K562 (cell line): ENCODE measurements around the gene NFIB. TPM values are rescaled to one million over a fixed set of nuclear protein-coding genes. Genes with fewer than 3 reads are reported as not detected.

Experiments
- ATAC-seq: fragments of 200-7000 bp; cut with Tn5 transposase; 3 replicates; pipeline ENCODE4 v1.9.1; 2020; ENCODE audit warnings: moderate library complexity
- BruUV-seq: library from RNA; stranded (reverse); fragments of 400-500 nt; replicated peaks from 2 replicates; lab custom pipeline; 2021; lab: Mats Ljungman, UMichigan
- CTCF ChIA-PET: fragments of 300-600 bp; formaldehyde crosslinking; extraction: SDS; loops from one replicate; lab custom pipeline; 2021; ENCODE audit warnings: low intra/inter-chr PET ratio; lab: Yijun Ruan, JAX
- POLR2A ChIA-PET: fragments of 300-600, 350-650 bp; sonication (Branson Sonifier 250); formaldehyde crosslinking; extraction: SDS; loops from one replicate; lab custom pipeline; 2021; ENCODE audit warnings: antibody characterized with exemption, inconsistent platforms; lab: Yijun Ruan, JAX
- DNase-seq, 4 experiments: peaks; one replicate each; pipeline versions ENCODE4 v3.0.0 to v3.0.0-alpha.2; 2011 to 2018; ENCODE audit warnings: low spot score in 3 of 4, mixed read lengths in 3 of 4; ENCODE audit errors: extremely low read depth in 1 of 4
- FAIRE-seq: peaks from 2 replicates; lab custom pipeline; 2011; peaks lifted over from hg19 to GRCh38; lab: Jason Lieb, UNC
- H2AFZ ChIP-seq: 2 replicates; pipeline ENCODE4 v1.6.0; 2011; ENCODE audit warnings: low read depth, low read length, control low read depth, inconsistent platforms
- H3K27ac ChIP-seq: fragments of 200-600 bp; 3 replicates; pipeline ENCODE4 v1.8.0; 2011; ENCODE audit warnings: low read depth, mild to moderate bottlenecking, control low read depth, inconsistent platforms, low read length, moderate library complexity, mixed read lengths; ENCODE audit errors: extremely low read depth
- H3K27me3 ChIP-seq, 2 experiments: fragments of 300-600 bp in 1 of 2; 2 replicates in 1 of 2; 3 replicates in 1 of 2; pipeline versions ENCODE4 v1.6.0 to v1.8.0; 2011; ENCODE audit warnings: inconsistent platforms in 2 of 2, low read length in 2 of 2, mild to moderate bottlenecking in 1 of 2, mixed read lengths in 1 of 2, moderate library complexity in 1 of 2; ENCODE audit not compliant: control insufficient read depth in 2 of 2, insufficient read depth in 2 of 2
- H3K36me3 ChIP-seq: fragments of 300-600 bp; 3 replicates; pipeline ENCODE4 v1.8.0; 2011; ENCODE audit warnings: mild to moderate bottlenecking, low read length, inconsistent platforms; ENCODE audit not compliant: control insufficient read depth, insufficient read depth
- H3K4me1 ChIP-seq, 2 experiments: fragments of 200-600 bp in 1 of 2; replicated peaks in 1 of 2; 2 replicates in 1 of 2; 3 replicates in 1 of 2; pipeline versions ENCODE4 v1.5.1 to v1.8.0; 2011; ENCODE audit warnings: inconsistent platforms in 2 of 2, low read length in 2 of 2, mild to moderate bottlenecking in 1 of 2, mixed read lengths in 1 of 2, moderate library complexity in 1 of 2; ENCODE audit not compliant: control insufficient read depth in 2 of 2, insufficient read depth in 2 of 2
- H3K4me2 ChIP-seq: 2 replicates; pipeline ENCODE4 v1.6.1; 2011; ENCODE audit warnings: low read length, control low read depth, inconsistent platforms, mixed read lengths; ENCODE audit not compliant: insufficient read depth
- H3K4me3 ChIP-seq: fragments of 200-600 bp; sonication (generic), shearing (Covaris generic); 2 replicates; pipeline ENCODE4 v1.5.1; 2016; ENCODE audit warnings: control low read depth, inconsistent platforms
- H3K79me2 ChIP-seq: fragments of 200-600 bp; 3 replicates; pipeline ENCODE4 v1.8.0; 2011; ENCODE audit warnings: low read length, inconsistent platforms; ENCODE audit not compliant: control insufficient read depth, insufficient read depth
- H3K9ac ChIP-seq, 2 experiments: 2 replicates each; pipeline versions ENCODE4 v1.6.0 to v1.6.1; 2011; ENCODE audit warnings: low read depth in 2 of 2, low read length in 2 of 2, control low read depth in 1 of 2, inconsistent platforms in 1 of 2, mild to moderate bottlenecking in 1 of 2, mixed read lengths in 1 of 2; ENCODE audit not compliant: insufficient read depth in 1 of 2
- H3K9me1 ChIP-seq: one replicate; pipeline ENCODE4 v1.6.0; 2011; ENCODE audit warnings: inconsistent platforms, mild to moderate bottlenecking, low read length, moderate library complexity; ENCODE audit not compliant: control insufficient read depth, insufficient read depth
- H3K9me3 ChIP-seq: replicated peaks from 2 replicates; pipeline ENCODE4 v1.5.1; 2011; ENCODE audit warnings: low read depth, low read length, inconsistent platforms; ENCODE audit not compliant: control insufficient read depth, insufficient read depth
- H4K20me1 ChIP-seq: replicated peaks from 2 replicates; pipeline ENCODE4 v1.6.1; 2011; ENCODE audit warnings: low read length, inconsistent platforms, mixed read lengths; ENCODE audit not compliant: control insufficient read depth, insufficient read depth
- CREB1 ChIP-seq, 2 experiments: sonication (generic) in 1 of 2; formaldehyde crosslinking in 1 of 2; IDR thresholded peaks; 2 replicates each; pipeline versions ENCODE4 v1.6.1 to v1.8.0; 2012 to 2022; ENCODE audit warnings: inconsistent platforms in 1 of 2, mild to moderate bottlenecking in 1 of 2, missing genetic modification reagents in 1 of 2, moderate library complexity in 1 of 2
- DDX20 ChIP-seq: fragments of 450-650 bp; IDR thresholded peaks from 2 replicates; pipeline ENCODE4 v1.6.1; 2016; ENCODE audit warnings: missing genetic modification characterization, low read depth, mild to moderate bottlenecking, missing compliant biosample characterization, moderate library complexity
- DMBX1 ChIP-seq: fragments of 250-450 bp; sonication (Bioruptor Pico); IDR thresholded peaks from 2 replicates; pipeline ENCODE4 v1.8.0; 2022; ENCODE audit warnings: inconsistent platforms, mild to moderate bottlenecking, moderate library complexity, borderline replicate concordance
- E4F1 ChIP-seq: fragments of 250-450 bp; sonication (Bioruptor Pico); IDR thresholded peaks from 2 replicates; pipeline ENCODE4 v1.5.0; 2021; ENCODE audit warnings: mild to moderate bottlenecking, borderline replicate concordance
- EGR1 ChIP-seq: fragments of 450-650 bp; conservative IDR thresholded peaks from 2 replicates; pipeline ENCODE4 v1.6.1; 2017; ENCODE audit warnings: mild to moderate bottlenecking
- ETV5 ChIP-seq: sonication (generic); formaldehyde crosslinking; IDR thresholded peaks from 2 replicates; pipeline ENCODE4 v1.4.0; 2020; ENCODE audit warnings: low read depth, mild to moderate bottlenecking, missing genetic modification reagents
- GTF2E2 ChIP-seq: fragments of 200-800 bp; sonication (Bioruptor generic); IDR thresholded peaks from 2 replicates; pipeline ENCODE4 v1.6.1; 2016; ENCODE audit warnings: missing genetic modification characterization, missing compliant biosample characterization
- HNRNPL ChIP-seq: fragments of 200-400 bp; formaldehyde crosslinking; IDR thresholded peaks from 2 replicates; pipeline ENCODE4 v1.6.1; 2017; ENCODE audit warnings: low read depth, mild to moderate bottlenecking, low read length
- HSF4 ChIP-seq: fragments of 250-450 bp; sonication (Bioruptor Pico); IDR thresholded peaks from 2 replicates; pipeline ENCODE4 v2.1.2; 2022; ENCODE audit warnings: mild to moderate bottlenecking, moderate library complexity, borderline replicate concordance
- MTA2 ChIP-seq: fragments of 450-650 bp; IDR thresholded peaks from 2 replicates; pipeline ENCODE4 v1.6.1; 2016; ENCODE audit warnings: low read depth
- NFXL1 ChIP-seq: fragments of 450-650 bp; formaldehyde crosslinking; IDR thresholded peaks from 2 replicates; pipeline ENCODE4 v1.4.0; 2021; ENCODE audit warnings: mild to moderate bottlenecking
- RBM22 ChIP-seq: fragments of 200-400 bp; formaldehyde crosslinking; IDR thresholded peaks from 2 replicates; pipeline ENCODE4 v1.6.1; 2018; ENCODE audit warnings: low read length, low read depth; ENCODE audit not compliant: poor library complexity, severe bottlenecking
- SIRT6 ChIP-seq: IDR thresholded peaks from one replicate; pipeline ENCODE4 v1.6.1; 2012; ENCODE audit warnings: low read depth, mild to moderate bottlenecking, control low read depth, inconsistent platforms, low read length, moderate library complexity
- SMARCB1 ChIP-seq: IDR thresholded peaks from 2 replicates; pipeline ENCODE4 v1.6.1; 2011; ENCODE audit warnings: improper control_type of control experiment, low read depth; ENCODE audit not compliant: insufficient read length
- UBTF ChIP-seq, 2 experiments: IDR thresholded peaks; 2 replicates each; pipeline ENCODE4 v1.6.1; 2012; ENCODE audit warnings: improper control_type of control experiment in 2 of 2, low read depth in 2 of 2, low read length in 2 of 2, borderline replicate concordance in 1 of 2
- ZBTB1 ChIP-seq: sonication (generic); formaldehyde crosslinking; IDR thresholded peaks from 2 replicates; pipeline ENCODE4 v1.8.1; 2023; ENCODE audit warnings: missing genetic modification reagents, low read depth, mild to moderate bottlenecking, borderline replicate concordance
- ZNF764 ChIP-seq: fragments of 250-450 bp; sonication (Bioruptor Pico); IDR thresholded peaks from 2 replicates; pipeline ENCODE4 v1.4.0; 2020; ENCODE audit warnings: low read depth, mild to moderate bottlenecking, moderate library complexity
- ZSCAN29 ChIP-seq: fragments of 450-650 bp; IDR thresholded peaks from 2 replicates; pipeline ENCODE4 v1.6.1; 2017
- WGBS: fragments of 100-300 bp; shearing (Covaris generic); methylation state at CpG from one replicate; pipeline ENCODE4 v1.1.6; 2016; ENCODE audit warnings: low coverage, mixed read lengths; ENCODE audit not compliant: insufficient coverage; ENCODE audit errors: missing lambda C conversion rate; 5-methylcytosine and 5-hydroxymethylcytosine counted together
- in situ Hi-C: fragments of 300-500 bp; cut with MboI; formaldehyde crosslinking; loops from 4 replicates; pipeline ENCODE4 v1.15.0; 2018; ENCODE audit warnings: inconsistent platforms, mixed read lengths
- intact Hi-C: fragments of 100-400 bp; cut with micrococcal nuclease; formaldehyde crosslinking; loops from 2 replicates; pipeline ENCODE4 v1.14.2; 2022
- polyA plus RNA-seq, 8 experiments: library from polyadenylated mRNA; depleted of rRNA in 4 of 8; stranded (reverse) in 5 of 8; unstranded in 3 of 8; fragments of >200 nt; fragmentation: Nextera tagmentation in 2 of 8; fragmentation: Illumina TruSeq in 1 of 8; extraction: Ambion mirVana in 2 of 8; extraction: Trizol in 1 of 8; gene quantifications; 2 replicates each; pipeline versions ENCODE4 v1.2.1 to v1.2.3, GENCODE V29; 2011 to 2014; ENCODE audit warnings: inconsistent platforms in 1 of 8, missing spikeins in 1 of 8
- total RNA-seq, 7 experiments: library from RNA; depleted of rRNA in 6 of 7; stranded (reverse); fragments of >200 nt in 6 of 7; fragmentation: Illumina TruSeq in 2 of 7; extraction: Trizol in 2 of 7; gene quantifications; 2 replicates each; pipeline versions ENCODE4 v1.2.1 to v1.2.3, GENCODE V29; 2011 to 2021; ENCODE audit warnings: low replicate concordance in 1 of 7

Gene NFIB
- total and polyA plus RNA-seq, 9 of the 15 experiments (the other 6 are each of a cell fraction or from before 2014, with no cell fraction given) = 1.2 to 3.3 (median 1.9) TPM

GRCh38 chr9:14341437-14342122, 27.6 kb upstream of the NFIB start (continued):
- no peak for TF ChIP-seq HSF4 (CRISPR knock-in tag)
- TF ChIP-seq GTF2E2 = no peak
- no peak for TF ChIP-seq NFXL1 (CRISPR knock-in tag)
- TF ChIP-seq ETV5 = no peak
- no peak for TF ChIP-seq ZSCAN29
- TF ChIP-seq RBM22 = no peak
- no peak for TF ChIP-seq E4F1 (CRISPR knock-in tag)
- TF ChIP-seq DMBX1 (CRISPR knock-in tag) = no peak
- TF ChIP-seq, all 486 proteins: peak for 0

GRCh38 chr9:14340994-14341393, 27.1 kb upstream of the NFIB start:
- Histone ChIP-seq H3K27ac (no peak overlapping the region), H3K36me3 (no peaks in the 10 kb centered on the region), H3K27me3 (peaks cover 2 to 10% of the 10 kb centered on the region in 2 experiments; a peak in 2 of 5 replicates), H3K9me3 (no peaks in the 10 kb centered on the region), H2AFZ (no peak overlapping the region), H3K79me2 (no peaks in the 10 kb centered on the region), H3K9me1 (no peaks in the 10 kb centered on the region), H3K4me3 (no peak overlapping the region), H3K4me2 (no peak overlapping the region), H4K20me1 (no peaks in the 10 kb centered on the region), H3K4me1 (no peaks in the 10 kb centered on the region), H3K9ac (no peak overlapping the region)
- in situ Hi-C loops (no loop called here), intact Hi-C loops (no loop called here)
- POLR2A ChIA-PET = no interaction called here
- CTCF ChIA-PET = no interaction called here
- no peak for FAIRE-seq
- 0% methylated on average over 3 of the region's 3 CpGs for WGBS
- BruUV-seq = no TSS peak
- no peak for ATAC-seq
- DNase-seq = no peak
- TF ChIP-seq MTA2 (no peak), EGR1 (no peak), ZNF764 (CRISPR knock-in tag) (no peak), DDX20 (no peak), HNRNPL (no peak), UBTF (IDR thresholded peaks at IDR 0.05; ENCODE audit: borderline replicate concordance in 1 of 2, low read depth in 2 of 2, low read length in 2 of 2) (no peak), CREB1 (IDR thresholded peaks at IDR 0.05) (no peak), CREB1 (CRISPR knock-in tag; IDR thresholded peaks at IDR 0.05) (no peak), SIRT6 (no peak), ZBTB1 (no peak), SMARCB1 (no peak)
